HG02571 (cell line): Measurements from ENCODE around the gene CLCN5.

Source experiments
- ATAC-seq: cut with Tn5 transposase; IDR thresholded peaks from one replicate; pipeline ENCODE4 v1.9.1; 2021; ENCODE audit warnings: mild to moderate bottlenecking, moderate library complexity; ENCODE audit not compliant: unreplicated experiment

CLCN5 gene

DNA sequence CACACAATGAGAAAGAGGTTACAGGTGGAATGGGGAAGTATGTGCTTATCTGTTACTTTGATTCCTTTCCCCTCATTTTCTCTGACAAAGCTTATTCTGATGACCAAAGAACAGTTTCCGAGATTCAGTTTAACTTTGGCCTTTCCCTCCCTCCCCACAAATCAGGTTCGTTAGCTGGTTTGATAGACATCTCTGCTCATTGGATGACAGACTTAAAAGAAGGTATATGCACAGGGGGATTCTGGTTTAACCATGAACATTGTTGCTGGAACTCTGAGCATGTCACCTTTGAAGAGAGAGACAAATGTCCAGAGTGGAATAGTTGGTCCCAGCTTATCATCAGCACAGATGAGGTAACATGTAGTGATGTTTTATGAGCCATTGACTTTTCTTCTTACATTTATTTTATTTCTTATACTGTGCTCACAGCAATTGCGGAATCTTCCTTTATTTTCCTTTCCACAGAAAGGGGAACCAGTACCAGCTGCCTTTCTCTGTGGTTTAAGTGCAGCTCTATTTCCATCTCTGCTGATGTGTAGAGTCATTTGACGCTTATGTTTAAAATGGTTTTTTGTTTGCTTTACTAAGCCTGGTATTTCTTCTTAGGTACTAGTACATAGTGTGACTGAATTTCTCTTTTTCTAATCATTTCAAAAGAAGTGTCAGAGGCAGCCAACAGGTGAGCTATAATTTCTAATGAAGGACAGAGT, 153.4 kb downstream of the CLCN5 start:
- ATAC-seq = no peak

DNA sequence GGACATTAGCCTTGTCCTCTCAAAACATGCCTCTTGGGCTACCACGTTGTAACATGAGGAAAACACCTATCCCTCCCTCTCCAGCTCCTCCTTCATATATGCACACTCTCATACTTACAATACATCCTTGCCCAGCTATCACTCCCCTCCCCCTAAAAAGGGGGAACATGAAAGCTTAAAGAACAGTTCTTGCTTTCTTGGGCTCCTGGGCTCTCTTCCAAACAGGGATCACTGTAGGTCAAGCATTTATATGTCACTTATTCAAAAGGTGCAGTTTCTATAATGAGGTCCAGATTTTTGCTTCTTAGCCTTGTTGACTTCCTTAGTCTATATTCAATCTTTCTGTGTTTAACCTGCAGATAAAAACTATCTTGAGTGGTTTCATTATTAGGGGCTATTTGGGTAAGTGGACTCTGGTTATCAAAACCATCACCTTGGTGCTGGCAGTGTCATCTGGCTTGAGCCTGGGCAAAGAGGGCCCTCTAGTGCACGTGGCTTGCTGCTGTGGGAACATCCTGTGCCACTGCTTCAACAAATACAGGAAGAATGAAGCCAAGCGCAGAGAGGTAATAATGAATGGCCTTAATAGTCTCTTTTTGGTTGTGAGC, 159.0 kb downstream of the CLCN5 start:
- no peak for ATAC-seq

DNA sequence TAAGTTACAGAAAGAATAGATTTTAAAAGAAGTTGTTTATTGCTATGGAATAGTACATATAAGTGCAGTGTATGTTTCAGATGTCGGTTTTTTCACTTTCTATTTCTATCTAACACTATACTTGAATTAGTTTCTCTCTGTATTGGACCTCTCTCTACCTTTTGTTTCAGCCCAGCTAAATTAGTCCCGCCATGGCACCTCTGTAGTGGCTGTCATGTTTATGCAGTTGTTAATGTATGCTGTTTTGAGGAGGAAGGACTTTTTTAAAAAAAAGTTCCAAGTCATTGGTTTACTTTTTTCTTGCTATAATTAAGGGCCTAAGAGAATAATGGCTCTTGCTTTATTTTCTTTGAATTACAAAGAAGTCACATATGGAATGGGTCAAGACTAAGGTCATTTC, 160.3 kb downstream of the CLCN5 start:
- ATAC-seq = no peak

DNA sequence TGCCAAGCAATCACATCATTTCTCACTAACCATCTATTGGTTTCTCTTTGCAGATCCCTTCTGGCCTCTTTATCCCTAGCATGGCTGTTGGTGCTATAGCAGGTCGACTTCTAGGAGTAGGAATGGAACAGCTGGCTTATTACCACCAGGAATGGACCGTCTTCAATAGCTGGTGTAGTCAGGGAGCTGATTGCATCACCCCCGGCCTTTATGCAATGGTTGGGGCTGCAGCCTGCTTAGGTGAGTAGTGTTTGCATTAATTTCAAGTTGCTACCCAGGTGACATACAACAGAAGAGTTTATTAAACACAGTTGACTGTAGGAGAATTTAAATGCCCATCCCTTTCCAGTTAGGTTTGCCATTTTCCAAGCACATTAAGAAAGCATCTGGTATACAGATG, 166.2 kb downstream of the CLCN5 start:
- no peak for ATAC-seq

DNA sequence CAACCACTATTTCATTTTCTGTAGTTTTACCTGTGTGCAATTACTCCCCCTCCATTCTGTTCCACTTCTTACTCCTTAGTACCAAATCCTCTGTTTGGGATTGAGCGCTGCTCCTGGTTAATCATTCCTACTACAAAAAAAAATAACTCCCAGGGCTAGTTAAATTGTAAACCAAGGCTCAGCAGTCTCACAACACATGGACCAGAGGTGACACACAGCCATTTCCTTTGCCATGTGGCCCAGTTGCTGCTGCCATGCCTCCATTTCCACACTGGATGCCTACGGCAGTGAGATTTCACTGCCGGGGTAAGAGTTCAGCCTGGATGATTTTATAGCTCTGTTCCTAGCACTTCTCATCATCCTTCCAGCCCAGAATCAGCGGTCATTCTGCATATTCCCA, 171.2 kb downstream of the CLCN5 start:
- ATAC-seq = no peak

DNA sequence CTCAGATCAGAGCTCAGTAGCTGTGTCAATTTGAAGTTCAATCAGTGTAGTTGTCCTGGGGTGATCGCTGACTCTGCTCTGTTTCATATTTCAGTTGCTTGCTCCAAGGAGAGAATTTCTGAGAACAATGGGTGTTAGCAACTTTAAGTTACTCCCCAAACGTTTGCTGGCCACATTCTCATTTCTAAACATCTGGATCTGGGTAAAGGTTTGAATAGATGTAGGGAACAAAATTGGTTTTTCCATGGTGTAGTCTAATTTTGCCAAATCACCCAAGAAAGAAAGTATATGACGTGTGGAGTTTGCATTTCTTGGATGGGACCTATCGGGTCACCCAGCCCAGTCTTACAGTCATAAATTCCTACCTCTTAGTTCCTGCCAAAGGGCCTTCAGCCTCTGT, 174.7 kb downstream of the CLCN5 start:
- ATAC-seq = no peak

DNA sequence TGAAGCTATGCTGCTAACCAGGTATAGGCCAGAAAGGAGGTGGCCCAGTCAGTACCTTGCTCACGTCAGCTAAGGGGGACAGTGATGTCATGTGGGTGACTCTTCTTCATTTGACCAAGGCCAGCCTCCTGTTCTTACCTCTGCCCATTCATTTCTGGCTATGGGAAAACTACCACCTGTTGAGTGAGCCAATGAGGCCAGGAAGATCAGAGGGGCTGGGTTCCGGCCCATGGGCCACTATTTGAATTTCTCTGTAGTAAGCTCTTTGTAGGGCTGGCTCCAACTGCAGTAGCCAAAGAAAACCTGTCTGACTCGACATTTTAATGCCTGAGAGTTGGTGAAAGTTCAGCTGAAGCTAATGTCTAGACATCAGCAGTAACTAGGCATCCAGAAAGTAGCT, 175.8 kb downstream of the CLCN5 start:
- ATAC-seq = no peak

DNA sequence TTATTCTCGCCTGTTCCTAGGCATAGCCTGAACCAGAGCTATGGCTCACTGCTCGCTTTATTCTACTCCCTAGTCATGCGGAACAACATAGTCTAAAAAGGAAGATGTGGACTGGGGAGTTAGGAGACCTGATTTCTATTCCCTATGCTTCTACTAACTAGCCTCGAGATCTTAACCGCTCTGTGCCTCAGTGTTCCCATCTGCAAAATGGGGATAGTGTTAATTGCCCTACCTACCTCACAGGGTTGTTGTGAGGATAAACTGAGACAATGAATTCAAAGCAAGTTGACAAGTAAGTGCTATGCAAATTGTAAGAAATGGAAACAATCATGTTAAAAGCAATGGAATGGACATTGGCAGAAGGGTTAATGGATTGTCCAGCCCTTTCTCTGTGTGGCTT, 176.4 kb downstream of the CLCN5 start:
- ATAC-seq = no peak

DNA sequence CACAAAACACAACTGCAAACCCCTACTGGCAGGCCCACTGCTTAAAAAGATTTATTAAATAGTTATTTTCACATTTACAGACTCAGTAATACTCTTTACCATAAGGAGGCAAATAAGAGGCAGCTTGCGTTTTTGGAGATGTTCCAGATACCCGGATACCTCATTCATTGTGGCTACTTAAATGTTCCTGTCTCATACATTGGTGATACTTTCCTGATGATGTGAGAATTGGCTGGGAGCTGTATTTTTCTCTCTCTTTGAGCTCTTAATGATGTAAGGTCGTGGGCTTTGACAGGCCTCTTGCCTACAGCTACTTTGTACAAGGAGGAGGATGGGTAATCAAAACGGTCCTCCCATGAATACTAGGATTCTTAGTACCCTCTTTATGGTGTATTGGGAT, 176.9 kb downstream of the CLCN5 start:
- ATAC-seq = no peak

DNA sequence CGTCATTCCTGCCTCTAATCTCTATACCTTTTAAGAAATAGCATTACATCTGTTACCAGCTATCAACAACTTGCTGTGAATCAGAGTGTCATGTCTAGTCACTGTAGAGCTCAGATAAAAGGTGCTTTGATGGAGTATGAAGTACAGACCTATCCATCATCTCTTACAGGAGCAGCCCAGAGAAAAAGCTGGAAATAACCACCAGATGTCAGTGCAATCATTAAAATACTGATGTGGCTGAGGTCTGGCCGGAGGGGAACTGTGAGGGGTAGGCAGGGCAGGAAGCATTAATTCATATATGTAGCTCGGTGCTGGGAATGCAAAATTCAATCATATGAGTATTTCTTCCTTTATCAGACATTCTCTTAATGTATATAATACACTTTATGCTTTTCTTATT, 177.8 kb downstream of the CLCN5 start:
- no peak for ATAC-seq

DNA sequence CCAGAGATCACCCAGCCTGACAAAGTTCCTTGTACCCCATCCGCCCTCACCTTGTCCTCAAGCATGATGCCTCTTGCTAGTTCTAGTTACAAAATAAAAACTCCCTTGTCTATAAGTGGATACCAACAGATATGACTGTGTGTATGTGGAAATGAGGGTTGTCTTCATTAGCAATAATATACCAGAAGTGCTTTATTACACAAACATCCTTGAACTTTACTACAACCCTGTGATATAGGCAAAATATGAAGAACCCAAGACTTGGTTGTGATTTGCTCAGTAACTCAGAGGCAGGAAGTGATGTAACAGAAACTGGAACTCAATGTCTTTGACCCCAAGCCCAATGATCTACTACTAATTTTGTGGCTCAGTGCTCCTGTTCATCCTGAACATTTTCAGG, 180.8 kb downstream of the CLCN5 start:
- no peak for ATAC-seq

DNA sequence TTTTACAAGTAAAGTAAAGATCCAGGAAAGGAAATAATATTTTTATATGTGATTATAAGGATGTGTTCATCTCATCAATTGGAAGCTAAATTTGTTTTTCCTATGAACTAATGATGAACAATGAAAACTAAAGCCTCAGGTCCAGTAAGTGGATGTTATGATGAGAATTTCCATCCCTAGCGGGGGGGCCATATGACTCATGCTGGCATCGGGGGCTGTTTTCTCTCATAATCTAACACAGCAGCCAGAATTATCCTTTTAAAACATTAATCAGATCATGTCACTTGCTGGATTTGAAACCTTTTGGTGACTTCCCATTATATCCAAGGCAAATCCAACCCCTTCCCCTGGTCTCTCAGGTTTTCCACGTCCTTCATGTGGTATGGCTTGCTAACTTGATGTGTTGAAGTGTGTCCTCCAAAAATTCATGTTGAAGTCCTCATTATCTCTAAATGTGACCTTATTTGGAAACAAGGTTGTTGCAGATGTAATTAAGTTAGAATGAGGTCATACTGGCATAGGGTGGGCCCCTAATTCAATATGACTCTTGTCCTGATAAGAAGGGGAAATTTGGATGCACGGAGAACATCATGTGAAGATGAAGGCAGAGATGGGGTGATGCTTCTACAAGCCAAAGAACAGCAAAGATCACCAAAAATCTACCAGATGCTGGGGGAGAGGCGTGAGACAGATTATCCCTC, 181.6 kb downstream of the CLCN5 start:
- no peak for ATAC-seq

DNA sequence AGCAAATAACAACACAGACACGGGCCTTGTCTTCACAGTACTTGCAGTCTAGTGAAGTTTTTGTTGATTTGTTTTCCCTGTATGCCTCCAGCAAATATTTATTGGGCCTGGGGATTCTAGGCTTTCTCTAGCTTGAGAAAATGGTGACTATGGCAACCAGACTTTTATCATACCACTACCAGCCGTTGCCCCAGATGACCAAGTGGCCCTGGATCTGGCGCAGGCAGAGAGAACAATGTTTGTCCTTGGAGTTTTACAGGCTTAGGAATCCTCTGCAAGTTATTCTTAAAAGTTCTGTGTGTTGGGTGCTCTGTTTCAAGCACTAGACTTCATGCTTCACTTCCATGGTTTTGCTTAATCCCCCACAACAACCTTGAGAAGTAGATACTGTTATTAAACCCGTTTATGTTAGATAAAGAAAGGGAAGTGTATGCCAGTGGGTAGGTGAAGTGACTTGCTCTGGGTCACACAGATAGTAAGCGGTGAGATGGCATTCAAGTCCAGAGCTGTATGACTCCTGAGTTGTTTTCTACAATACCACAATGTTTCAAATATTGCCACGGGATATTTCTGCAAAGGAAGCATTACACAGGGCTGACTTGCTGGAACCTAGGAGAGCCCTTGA, 183.8 kb downstream of the CLCN5 start:
- no peak for ATAC-seq

DNA sequence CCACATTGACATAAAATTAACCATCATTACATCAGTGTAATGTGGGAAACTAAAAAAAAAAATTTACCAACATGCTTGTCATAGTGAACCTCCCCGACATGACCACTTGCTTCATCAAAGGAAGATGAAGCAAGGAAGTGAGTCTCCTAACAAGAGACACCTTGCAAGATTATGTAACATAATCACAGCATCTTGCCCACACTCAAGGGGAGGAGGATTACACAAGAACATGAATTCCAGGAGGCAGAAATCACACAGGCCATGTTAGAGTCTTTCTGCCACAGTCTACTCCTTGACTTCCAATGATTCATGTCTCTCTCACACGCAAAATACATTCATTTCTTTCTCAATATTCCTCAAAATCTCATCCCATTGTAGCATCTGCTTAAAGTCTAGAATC, 185.1 kb downstream of the CLCN5 start:
- ATAC-seq = no peak

DNA sequence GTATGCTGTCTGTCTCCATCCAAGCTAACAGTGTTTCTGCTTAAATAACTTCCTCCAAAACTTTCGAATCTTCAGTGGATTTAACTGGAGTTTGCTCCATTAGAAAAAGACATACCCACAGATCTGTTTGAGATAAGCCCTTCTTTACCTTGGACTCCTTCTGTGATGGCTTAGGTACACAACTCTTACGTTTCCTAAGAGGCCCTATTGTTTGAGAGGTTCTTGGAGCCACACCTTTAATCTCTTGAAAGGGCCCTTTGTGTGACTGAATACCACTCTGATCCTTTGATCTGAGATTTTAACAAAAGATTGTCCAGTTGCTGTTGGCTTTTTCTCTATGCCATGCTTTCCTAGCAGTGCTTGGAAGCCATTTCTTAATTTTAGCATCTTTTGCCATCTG, 185.9 kb downstream of the CLCN5 start:
- ATAC-seq = no peak

DNA sequence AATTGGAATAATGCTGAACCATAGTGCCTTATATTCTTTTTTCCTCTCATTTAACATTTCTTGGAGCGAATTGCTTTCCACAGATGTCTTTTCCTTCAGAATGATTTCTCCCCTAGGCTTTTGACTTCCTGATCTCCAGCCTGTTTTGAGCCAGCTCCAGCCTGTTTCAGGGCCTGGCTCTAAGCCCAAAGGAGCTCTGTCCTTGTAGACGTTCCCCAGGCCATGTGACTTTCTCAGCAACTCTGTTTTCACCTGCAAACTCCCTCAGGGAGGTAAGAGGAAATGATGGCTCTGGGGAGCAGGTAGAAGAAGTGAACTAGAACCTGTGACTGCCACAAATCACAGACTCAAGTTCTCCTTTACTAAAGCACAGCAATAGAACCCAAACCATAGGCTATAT, 189.3 kb downstream of the CLCN5 start:
- ATAC-seq = no peak

DNA sequence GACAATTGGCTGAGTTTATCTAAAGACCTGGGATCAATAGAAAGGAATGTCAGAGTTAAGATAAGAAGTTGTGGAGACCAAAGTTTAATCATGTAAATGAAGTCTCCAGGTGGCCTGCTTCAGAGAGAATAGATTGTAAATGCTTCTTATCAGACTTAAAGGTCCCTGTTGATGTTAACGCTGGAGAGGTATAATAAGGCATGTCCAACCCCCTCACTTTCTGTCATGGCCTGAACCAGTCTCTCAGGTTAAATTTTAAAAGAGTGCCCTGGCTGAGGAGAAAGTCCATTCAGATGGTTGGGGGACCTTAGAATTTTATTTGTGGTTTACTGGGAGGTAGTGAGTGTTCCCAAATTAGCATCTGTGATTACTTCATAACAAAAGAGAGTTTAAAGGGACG, 191.7 kb downstream of the CLCN5 start:
- ATAC-seq = no peak

DNA sequence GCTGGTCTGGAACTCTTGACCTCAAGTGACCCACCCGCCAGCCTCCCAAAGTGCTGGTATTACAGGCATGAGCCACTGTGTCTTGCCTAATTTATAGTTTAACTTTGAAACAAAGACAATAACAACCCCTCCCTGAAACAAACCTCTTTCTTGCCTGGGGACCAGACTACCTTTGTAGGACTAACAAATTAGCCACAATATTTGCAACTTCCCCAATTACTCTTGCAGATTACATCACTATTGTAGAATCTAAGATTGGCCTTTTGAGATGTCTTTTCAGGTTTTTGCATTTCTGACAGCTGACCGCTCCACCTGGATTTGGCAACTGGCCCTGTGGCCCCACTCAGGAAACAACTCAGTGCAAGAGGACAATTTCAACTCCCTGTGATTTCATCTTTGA, 193.6 kb downstream of the CLCN5 start:
- no peak for ATAC-seq

DNA sequence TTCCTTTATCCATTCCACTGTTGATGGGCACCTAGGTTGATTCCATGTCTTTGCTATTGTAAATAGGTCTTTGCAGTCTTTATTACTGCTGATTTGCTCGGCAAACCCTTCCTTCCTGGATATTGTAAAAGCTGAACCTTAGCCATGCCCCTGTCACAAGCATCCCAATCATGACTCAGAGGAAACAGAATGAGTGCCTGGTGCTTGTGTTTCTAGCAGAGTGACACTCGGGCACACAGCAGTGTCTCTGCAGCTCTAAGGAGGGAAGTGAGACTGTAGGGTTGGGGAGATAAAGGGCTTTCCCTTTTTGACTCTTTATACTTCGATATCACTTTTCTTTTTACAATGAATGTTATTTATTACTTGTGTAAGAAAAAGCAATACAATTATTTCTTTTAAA, 195.1 kb downstream of the CLCN5 start:
- ATAC-seq = no peak

DNA sequence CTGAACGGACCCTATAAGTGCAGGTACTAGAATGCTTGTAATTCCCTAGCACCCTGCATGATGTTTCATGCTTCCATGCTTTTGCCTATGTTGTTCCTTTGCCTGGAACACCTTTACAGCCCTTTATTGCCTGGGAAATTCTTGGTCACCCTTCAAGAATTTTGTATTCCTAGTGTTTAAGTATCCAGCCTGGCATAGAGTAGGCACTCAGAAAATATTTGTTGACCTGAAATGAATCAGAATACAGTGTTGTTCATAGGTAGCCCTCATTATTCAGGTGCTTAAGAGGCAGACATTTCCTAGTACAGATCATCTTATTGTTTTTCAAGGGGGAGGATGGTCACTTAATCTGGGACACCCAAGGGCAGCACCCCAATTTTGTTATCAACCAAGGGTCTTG, 203.1 kb downstream of the CLCN5 start:
- no peak for ATAC-seq

DNA sequence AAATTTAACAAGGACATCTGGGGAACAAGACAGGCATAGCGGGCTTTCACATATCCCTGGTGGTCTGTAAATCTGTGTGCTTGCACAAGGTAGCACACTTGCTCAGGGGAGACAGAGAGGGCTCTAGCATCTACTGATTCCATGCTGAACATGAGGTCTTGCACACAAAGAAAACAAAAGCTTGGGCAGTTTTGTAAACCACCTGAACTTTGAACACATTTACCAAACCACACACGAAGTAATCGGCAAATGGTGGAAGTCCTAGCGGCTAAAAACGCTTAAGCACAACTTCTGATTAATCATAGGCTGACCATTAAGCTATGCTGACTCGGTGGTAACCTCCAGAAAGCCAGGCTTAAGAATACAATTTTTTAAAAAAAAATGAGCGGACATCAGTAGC, 225.6 kb downstream of the CLCN5 start:
- no peak for ATAC-seq
